ENCODE data around the gene RAMP2. TPM values are rescaled to one million over a fixed set of nuclear protein-coding genes. Genes with fewer than 3 reads are reported as not detected.
A peak's percentile ranks its signal among the peaks of the same experiment; 100 is the strongest.

RAMP2 gene, protein sequence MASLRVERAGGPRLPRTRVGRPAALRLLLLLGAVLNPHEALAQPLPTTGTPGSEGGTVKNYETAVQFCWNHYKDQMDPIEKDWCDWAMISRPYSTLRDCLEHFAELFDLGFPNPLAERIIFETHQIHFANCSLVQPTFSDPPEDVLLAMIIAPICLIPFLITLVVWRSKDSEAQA
- 0.51 and 5.8 TPM in 2 replicates for total RNA-seq (ENCODE audit: low replicate concordance)

DNA sequence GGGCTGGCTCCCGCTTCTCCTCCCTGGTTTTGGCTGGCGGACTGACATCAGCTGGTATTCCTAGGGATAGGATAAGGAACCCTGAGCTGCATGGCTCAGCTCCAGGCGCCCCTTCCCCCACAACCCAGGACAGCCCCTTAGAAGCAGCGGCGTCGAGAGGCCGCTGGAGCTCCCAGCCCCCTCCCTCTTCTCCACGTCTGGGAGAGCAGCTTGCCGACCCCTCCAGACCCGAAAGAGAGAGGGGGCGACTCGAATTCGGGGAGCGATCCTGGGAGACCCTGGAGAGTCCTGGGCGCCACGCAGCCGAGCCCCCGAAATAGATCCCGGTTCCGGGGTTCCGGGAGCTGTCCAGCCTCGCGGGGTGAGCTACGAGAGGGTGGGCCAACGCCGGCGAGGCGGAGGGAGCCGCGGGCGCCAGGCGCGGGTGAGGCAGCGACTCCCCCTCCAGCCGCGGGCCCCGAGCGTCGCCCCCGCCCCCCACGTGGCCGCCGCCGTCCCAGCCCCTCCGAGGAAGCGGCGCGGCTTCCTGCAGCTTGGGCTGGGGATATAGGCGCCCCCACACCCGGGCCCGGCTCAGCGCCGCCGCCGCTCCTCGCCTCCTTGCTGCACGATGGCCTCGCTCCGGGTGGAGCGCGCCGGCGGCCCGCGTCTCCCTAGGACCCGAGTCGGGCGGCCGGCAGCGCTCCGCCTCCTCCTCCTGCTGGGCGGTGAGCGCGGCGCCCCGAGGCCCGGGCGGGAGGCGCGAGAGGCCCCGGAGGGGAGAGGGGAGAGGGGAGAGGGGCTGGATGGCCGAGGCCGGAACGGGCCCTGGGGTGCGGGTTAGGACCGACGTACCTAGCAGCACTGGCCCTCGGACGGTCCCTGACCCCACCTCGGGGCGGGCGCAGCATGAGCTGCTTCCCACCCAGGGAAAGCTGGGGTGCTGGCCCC lies at the start of gene RAMP2:
TSS of gene RAMP2 (plus strand) at position 576 of the 930 bp plus-strand sequence. CDS start at position 611, 35 bp downstream.
- H3K27me3 Mint-ChIP-seq (ENCODE audit: insufficient read depth, low read depth), result peaks cover 28% of the 10 kb centered on the region
- Histone ChIP-seq H3K36me3 (no peaks in the 10 kb centered on the region), H3K9ac (no peak within 1 kb of the TSS), H3K79me2 (ENCODE audit: low read depth) (no peaks in the 10 kb centered on the region), H3K4me1 (peaks cover 16% of the 10 kb centered on the region), H3K4me2 (peak within 1 kb of the TSS; percentile 88), H3F3A (ENCODE audit: low read depth) (peaks cover 2% of the 10 kb centered on the region), H3K27ac (no peak within 1 kb of the TSS), H3K27me3 (peaks cover 51% of the 10 kb centered on the region), H4K20me1 (ENCODE audit: low read depth) (no peaks in the 10 kb centered on the region), H3K9me3 (ENCODE audit: low read depth) (no peaks in the 10 kb centered on the region), H3K4me3 (peak within 1 kb of the TSS; percentile 58), H2AFZ (replicated peaks) (peak within 1 kb of the TSS; percentile 85)
- no peak within 1 kb of the TSS for H3K27ac Mint-ChIP-seq
- H3K36me3 Mint-ChIP-seq, result peaks cover 1% of the 10 kb centered on the region
- H3K9me3 Mint-ChIP-seq, result no peaks in the 10 kb centered on the region
- H3K4me3 Mint-ChIP-seq, result peak within 1 kb of the TSS; percentile 79
- TF ChIP-seq EZH2 (IDR thresholded peaks at IDR 0.05), result peak; percentile 34
- TF ChIP-seq, protein P1, sequence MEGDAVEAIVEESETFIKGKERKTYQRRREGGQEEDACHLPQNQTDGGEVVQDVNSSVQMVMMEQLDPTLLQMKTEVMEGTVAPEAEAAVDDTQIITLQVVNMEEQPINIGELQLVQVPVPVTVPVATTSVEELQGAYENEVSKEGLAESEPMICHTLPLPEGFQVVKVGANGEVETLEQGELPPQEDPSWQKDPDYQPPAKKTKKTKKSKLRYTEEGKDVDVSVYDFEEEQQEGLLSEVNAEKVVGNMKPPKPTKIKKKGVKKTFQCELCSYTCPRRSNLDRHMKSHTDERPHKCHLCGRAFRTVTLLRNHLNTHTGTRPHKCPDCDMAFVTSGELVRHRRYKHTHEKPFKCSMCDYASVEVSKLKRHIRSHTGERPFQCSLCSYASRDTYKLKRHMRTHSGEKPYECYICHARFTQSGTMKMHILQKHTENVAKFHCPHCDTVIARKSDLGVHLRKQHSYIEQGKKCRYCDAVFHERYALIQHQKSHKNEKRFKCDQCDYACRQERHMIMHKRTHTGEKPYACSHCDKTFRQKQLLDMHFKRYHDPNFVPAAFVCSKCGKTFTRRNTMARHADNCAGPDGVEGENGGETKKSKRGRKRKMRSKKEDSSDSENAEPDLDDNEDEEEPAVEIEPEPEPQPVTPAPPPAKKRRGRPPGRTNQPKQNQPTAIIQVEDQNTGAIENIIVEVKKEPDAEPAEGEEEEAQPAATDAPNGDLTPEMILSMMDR (IDR thresholded peaks at IDR 0.05), result no peak
- DNase-seq (ENCODE audit: low spot score), result peak; percentile 75
- H3K4me1 Mint-ChIP-seq, result peaks cover 17% of the 10 kb centered on the region

DNA sequence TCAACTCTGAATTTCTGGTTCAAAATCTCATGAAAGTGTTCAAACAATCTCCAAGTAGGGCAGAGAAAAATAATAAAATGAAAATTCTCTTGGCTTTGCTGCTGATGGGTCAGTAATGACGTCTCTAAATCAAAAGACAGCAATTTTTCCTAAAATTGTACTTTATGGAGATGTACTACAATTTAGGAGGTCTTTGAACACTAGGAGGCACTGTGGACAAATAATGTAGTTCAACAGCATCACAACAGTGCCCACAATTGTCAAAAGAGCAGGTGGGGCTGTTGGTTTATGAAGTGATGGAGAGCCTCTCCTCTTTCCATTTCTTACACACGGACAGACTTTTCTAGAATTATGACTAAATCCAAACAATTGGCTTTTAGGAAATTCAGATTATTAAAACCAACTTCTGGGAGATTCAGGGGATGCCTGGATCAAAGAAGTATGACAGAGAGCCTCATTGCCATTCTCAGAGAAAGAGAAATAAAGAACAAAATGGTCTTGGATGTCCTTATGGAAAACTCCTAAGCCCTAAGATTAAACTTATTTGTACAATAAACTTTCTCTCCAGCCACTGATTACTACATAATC lies 39.9 kb upstream of the RAMP2 start:
- peaks cover 14% of the 10 kb centered on the region for H3F3A ChIP-seq (ENCODE audit: low read depth)
- no peak overlapping the region for H3K4me2 ChIP-seq
- peak; percentile 83 for DNase-seq (ENCODE audit: low spot score)
- H2AFZ ChIP-seq (replicated peaks), result no peak overlapping the region
- H3K4me1 ChIP-seq, result no peaks in the 10 kb centered on the region
- H3K4me3 ChIP-seq, result no peak overlapping the region
- Mint-ChIP-seq H3K27ac (no peak overlapping the region), H3K4me3 (no peak overlapping the region), H3K9me3 (no peaks in the 10 kb centered on the region), H3K36me3 (peaks cover 30% of the 10 kb centered on the region), H3K27me3 (ENCODE audit: insufficient read depth, low read depth) (no peaks in the 10 kb centered on the region), H3K4me1 (no peaks in the 10 kb centered on the region)
- no peaks in the 10 kb centered on the region for H3K27me3 ChIP-seq
- H3K9me3 ChIP-seq (ENCODE audit: low read depth), result no peaks in the 10 kb centered on the region
- no peaks in the 10 kb centered on the region for H3K79me2 ChIP-seq (ENCODE audit: low read depth)
- no peak overlapping the region for H3K9ac ChIP-seq
- H4K20me1 ChIP-seq (ENCODE audit: low read depth), result no peaks in the 10 kb centered on the region
- TF ChIP-seq EZH2 (IDR thresholded peaks at IDR 0.05), result no peak
- TF ChIP-seq, protein P1 (IDR thresholded peaks at IDR 0.05), result peak; percentile 81
- no peak overlapping the region for H3K27ac ChIP-seq
- H3K36me3 ChIP-seq, result peaks cover 9% of the 10 kb centered on the region

DNA sequence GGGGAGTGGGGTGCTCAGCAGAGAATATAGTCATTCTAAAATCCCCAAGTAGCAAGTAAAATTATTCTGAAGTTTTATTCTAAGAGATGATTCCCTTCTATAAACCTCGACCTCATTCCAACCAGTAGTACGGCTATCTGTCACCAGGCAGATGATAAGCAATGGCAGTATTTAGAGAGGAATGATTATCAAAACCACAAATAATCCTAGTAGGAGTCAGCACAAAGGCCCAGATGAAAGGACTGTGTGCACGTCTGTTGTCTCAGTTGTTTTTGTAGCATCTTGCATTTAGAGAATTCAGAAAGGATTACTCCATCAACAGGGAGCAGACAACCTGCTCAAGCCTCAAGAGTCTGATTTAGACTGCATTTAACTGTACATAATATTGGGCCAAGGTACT lies 37.4 kb upstream of the RAMP2 start:
- Histone ChIP-seq H3K9me3 (ENCODE audit: low read depth) (no peaks in the 10 kb centered on the region), H3K79me2 (ENCODE audit: low read depth) (no peaks in the 10 kb centered on the region), H3K36me3 (peaks cover 6% of the 10 kb centered on the region), H2AFZ (replicated peaks) (no peak overlapping the region), H3K4me1 (no peaks in the 10 kb centered on the region), H3K4me2 (no peak overlapping the region), H3K9ac (no peak overlapping the region), H3K4me3 (no peak overlapping the region), H4K20me1 (ENCODE audit: low read depth) (no peaks in the 10 kb centered on the region), H3F3A (ENCODE audit: low read depth) (peaks cover 10% of the 10 kb centered on the region), H3K27me3 (no peaks in the 10 kb centered on the region), H3K27ac (no peak overlapping the region)
- Mint-ChIP-seq H3K4me1 (no peaks in the 10 kb centered on the region), H3K9me3 (no peaks in the 10 kb centered on the region), H3K27ac (no peak overlapping the region), H3K27me3 (ENCODE audit: insufficient read depth, low read depth) (no peaks in the 10 kb centered on the region), H3K4me3 (no peak overlapping the region), H3K36me3 (peaks cover 14% of the 10 kb centered on the region)
- DNase-seq (ENCODE audit: low spot score), result no peak
- TF ChIP-seq EZH2phosphoT487 (IDR thresholded peaks at IDR 0.05) (no peak), EZH2 (IDR thresholded peaks at IDR 0.05) (no peak)
- TF ChIP-seq, protein P1 (IDR thresholded peaks at IDR 0.05), result no peak

Measured in neural progenitor cell (in vitro differentiated cells).